Endothelial cell of umbilical vein (primary cell): ENCODE data around the gene PARM1. TPM values are rescaled to one million over a fixed set of nuclear protein-coding genes. Genes with fewer than 3 reads are reported as not detected.

Source experiments
- BruUV-seq: library from RNA; stranded (reverse); fragments of 400-500 nt; replicated peaks from 2 replicates; lab custom pipeline; 2021; lab: Mats Ljungman, UMichigan
- CTCF ChIA-PET: fragments of 300-600, 350-600 bp; sonication (Branson Sonifier 250); formaldehyde crosslinking; loops from one replicate; lab custom pipeline; 2021; ENCODE audit warnings: antibody characterized with exemption, inconsistent platforms; lab: Charles Lee
- POLR2A ChIA-PET: fragments of 300-600, 350-600 bp; sonication (Branson Sonifier 250); formaldehyde crosslinking; loops from one replicate; lab custom pipeline; 2021; ENCODE audit warnings: antibody characterized with exemption, inconsistent platforms; lab: Charles Lee
- DNase-seq: peaks from one replicate; pipeline ENCODE4 v3.0.0-alpha.2; 2011; ENCODE audit warnings: low read depth, low spot score
- FAIRE-seq: peaks from 2 replicates; lab custom pipeline; 2011; peaks lifted over from hg19 to GRCh38; lab: Jason Lieb, UNC
- H2AFZ ChIP-seq: 2 replicates; pipeline ENCODE4 v1.6.0; 2012; ENCODE audit warnings: low read depth, low read length, control low read depth, inconsistent platforms
- H3K27ac ChIP-seq: 2 replicates; pipeline ENCODE4 v1.5.1; 2011; ENCODE audit warnings: low read depth, mild to moderate bottlenecking, control low read depth, low read length, moderate library complexity; ENCODE audit not compliant: insufficient read depth
- H3K27me3 ChIP-seq, 2 experiments: 2 replicates each; pipeline versions ENCODE4 v1.6.0 to v1.6.1; 2011; ENCODE audit warnings: low read length in 2 of 2, mixed read lengths in 1 of 2; ENCODE audit not compliant: control insufficient read depth in 2 of 2, insufficient read depth in 2 of 2
- H3K36me3 ChIP-seq, 2 experiments: 2 replicates in 1 of 2; 3 replicates in 1 of 2; pipeline ENCODE4 v1.5.1; 2011; ENCODE audit warnings: low read length in 2 of 2, mild to moderate bottlenecking in 1 of 2, moderate library complexity in 1 of 2; ENCODE audit not compliant: control insufficient read depth in 2 of 2, insufficient read depth in 2 of 2; ENCODE audit errors: extremely low read depth in 1 of 2
- H3K4me1 ChIP-seq: 3 replicates; pipeline ENCODE4 v1.5.1; 2011; ENCODE audit warnings: mild to moderate bottlenecking, low read length; ENCODE audit not compliant: control insufficient read depth, insufficient read depth; ENCODE audit errors: extremely low read depth
- H3K4me2 ChIP-seq: 2 replicates; pipeline ENCODE4 v1.6.1; 2011; ENCODE audit warnings: low read length, control low read depth, mixed read lengths; ENCODE audit not compliant: insufficient read depth
- H3K4me3 ChIP-seq, 3 experiments: fragments of 200-600 bp in 1 of 3; sonication (generic), shearing (Covaris generic) in 1 of 3; replicated peaks in 1 of 3; 2 replicates each; pipeline ENCODE4 v1.5.1; 2011 to 2016; ENCODE audit warnings: control low read depth in 3 of 3, low read length in 3 of 3, mild to moderate bottlenecking in 2 of 3, inconsistent platforms in 1 of 3, low read depth in 1 of 3, moderate library complexity in 1 of 3; ENCODE audit not compliant: insufficient read depth in 1 of 3
- H3K79me2 ChIP-seq: 2 replicates; pipeline ENCODE4 v1.6.0; 2012; ENCODE audit warnings: low read length, inconsistent platforms; ENCODE audit not compliant: control insufficient read depth, insufficient read depth
- H3K9ac ChIP-seq: replicated peaks from 2 replicates; pipeline ENCODE3; 2011; ENCODE audit warnings: low read length, control low read depth; ENCODE audit not compliant: insufficient read depth; ENCODE audit errors: extremely low read depth
- H3K9me1 ChIP-seq: replicated peaks from 3 replicates; pipeline ENCODE4 v1.6.0; 2011; ENCODE audit warnings: mild to moderate bottlenecking, low read length; ENCODE audit not compliant: control insufficient read depth, insufficient read depth; ENCODE audit errors: extremely low read depth
- H3K9me3 ChIP-seq: replicated peaks from 2 replicates; pipeline ENCODE4 v1.5.1; 2012; ENCODE audit warnings: low read length, inconsistent platforms; ENCODE audit not compliant: control insufficient read depth, insufficient read depth
- H4K20me1 ChIP-seq: replicated peaks from 2 replicates; pipeline ENCODE3; 2011; ENCODE audit warnings: mild to moderate bottlenecking, low read length; ENCODE audit not compliant: control insufficient read depth, insufficient read depth; ENCODE audit errors: extremely low read depth
- EZH2 ChIP-seq: IDR thresholded peaks from 2 replicates; pipeline ENCODE4 v1.6.1; 2012; ENCODE audit warnings: borderline replicate concordance, low read depth, mild to moderate bottlenecking, moderate library complexity, low read length, inconsistent platforms; ENCODE audit not compliant: severe bottlenecking
- FOS ChIP-seq: IDR thresholded peaks from 2 replicates; pipeline ENCODE4 v1.6.1; 2011; ENCODE audit warnings: mild to moderate bottlenecking, low read length, moderate library complexity, borderline replicate concordance; ENCODE audit not compliant: insufficient read depth
- GATA2 ChIP-seq: IDR thresholded peaks from 2 replicates; pipeline ENCODE4 v1.7.0; 2011; ENCODE audit warnings: low read depth, mild to moderate bottlenecking, moderate library complexity, mixed read lengths, low read length; ENCODE audit not compliant: insufficient read length, insufficient read depth
- JUN ChIP-seq: IDR thresholded peaks from 2 replicates; pipeline ENCODE4 v1.6.1; 2011; ENCODE audit warnings: borderline replicate concordance, low read depth; ENCODE audit not compliant: insufficient read length, insufficient read depth
- MYC ChIP-seq: IDR thresholded peaks from one replicate; pipeline ENCODE4 v1.6.1; 2011; ENCODE audit warnings: mild to moderate bottlenecking, low read depth, low read length
- POLR2A ChIP-seq: IDR thresholded peaks from 2 replicates; pipeline ENCODE4 v1.6.1; 2012; ENCODE audit warnings: low read depth, mild to moderate bottlenecking, control low read depth, low read length
- POLR2AphosphoS5 ChIP-seq: IDR thresholded peaks from 2 replicates; pipeline ENCODE4 v1.6.1; 2012; ENCODE audit warnings: low read depth, mild to moderate bottlenecking, control low read depth, low read length, moderate library complexity; ENCODE audit not compliant: insufficient read depth
- dilution Hi-C: fragments of 300-500 bp; cut with MboI; formaldehyde crosslinking; loops from one replicate; pipeline ENCODE4 v1.15.0; 2019; ENCODE audit warnings: low sequenced_read_pairs; ENCODE audit not compliant: extremely low pct_ligation_motif_present
- intact Hi-C: fragments of 100-400 bp; cut with micrococcal nuclease; formaldehyde crosslinking; loops from one replicate; pipeline ENCODE4 v1.10.0; 2022
- polyA plus RNA-seq, 4 experiments: library from polyadenylated mRNA; depleted of rRNA in 3 of 4; stranded (reverse) in 3 of 4; unstranded in 1 of 4; fragments of >200 nt; gene quantifications; 2 replicates each; pipeline versions ENCODE4 v1.2.1 to v1.2.3, GENCODE V29; 2011 to 2012; ENCODE audit warnings: missing spikeins in 1 of 4
- total RNA-seq: library from RNA; stranded (reverse); gene quantifications from 2 replicates; pipeline ENCODE4 v1.2.3, GENCODE V29; 2021
- TF ChIP-seq, protein P1 (sequence below), 2 donors: IDR thresholded peaks; 1 replicate in 1 of 2; 2 replicates in 1 of 2; pipeline ENCODE4 v1.5.1; 2011; ENCODE audit warnings: low read length in 2 of 2, mild to moderate bottlenecking in 2 of 2, moderate library complexity in 2 of 2, control low read depth in 1 of 2, inconsistent platforms in 1 of 2, low read depth in 1 of 2; ENCODE audit not compliant: insufficient read depth in 1 of 2; ENCODE audit errors: extremely low read depth in 1 of 2
- TF ChIP-seq, protein P2 (sequence below): IDR thresholded peaks from 2 replicates; pipeline ENCODE4 v1.6.1; 2011; ENCODE audit not compliant: insufficient read depth, insufficient read length

The PARM1 gene
- total and polyA plus RNA-seq, 2 donors (not counting 3 experiments of a cell fraction or from before 2014, with no cell fraction given), result 0.01 TPM; not detected in 1

DNA sequence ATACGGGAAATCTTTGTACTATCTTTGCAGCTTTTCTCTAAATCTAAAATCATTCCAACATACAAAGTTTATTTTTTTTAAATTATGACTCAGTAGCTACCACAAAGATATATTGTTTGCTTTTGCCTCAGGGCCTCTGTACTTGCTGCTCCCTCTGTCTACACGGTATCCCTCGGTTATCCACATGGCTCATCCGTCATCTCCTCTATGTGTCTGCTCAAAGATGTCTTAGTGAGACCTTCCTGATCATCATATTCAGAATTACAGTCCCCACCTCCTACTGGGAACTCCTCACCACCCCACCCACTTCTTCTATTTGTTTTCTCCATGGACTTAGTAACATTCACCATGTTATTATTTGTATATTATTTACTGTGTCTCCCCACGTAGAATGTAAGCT, 107.8 kb downstream of the PARM1 start:
- Histone ChIP-seq H4K20me1 (no peaks in the 10 kb centered on the region), H3K27ac (no peak overlapping the region), H3K9me1 (no peaks in the 10 kb centered on the region), H3K36me3 (no peaks in the 10 kb centered on the region), H3K9me3 (no peaks in the 10 kb centered on the region), H2AFZ (no peak overlapping the region), H3K9ac (no peak overlapping the region), H3K27me3 (no peaks in the 10 kb centered on the region), H3K79me2 (no peaks in the 10 kb centered on the region), H3K4me1 (no peaks in the 10 kb centered on the region), H3K4me3 (no peak overlapping the region), H3K4me2 (no peak overlapping the region)
- BruUV-seq, result no TSS peak
- CTCF ChIA-PET, result no interaction called here
- DNase-seq (no peak), FAIRE-seq (no peak)
- intact Hi-C loops, result no loop called here
- POLR2A ChIA-PET, result no interaction called here
- no peak for TF ChIP-seq GATA2
- TF ChIP-seq POLR2A, result no peak
- TF ChIP-seq EZH2, result no peak
- no peak for TF ChIP-seq FOS
- no peak for TF ChIP-seq MYC
- TF ChIP-seq POLR2AphosphoS5, result no peak
- TF ChIP-seq, protein P1, sequence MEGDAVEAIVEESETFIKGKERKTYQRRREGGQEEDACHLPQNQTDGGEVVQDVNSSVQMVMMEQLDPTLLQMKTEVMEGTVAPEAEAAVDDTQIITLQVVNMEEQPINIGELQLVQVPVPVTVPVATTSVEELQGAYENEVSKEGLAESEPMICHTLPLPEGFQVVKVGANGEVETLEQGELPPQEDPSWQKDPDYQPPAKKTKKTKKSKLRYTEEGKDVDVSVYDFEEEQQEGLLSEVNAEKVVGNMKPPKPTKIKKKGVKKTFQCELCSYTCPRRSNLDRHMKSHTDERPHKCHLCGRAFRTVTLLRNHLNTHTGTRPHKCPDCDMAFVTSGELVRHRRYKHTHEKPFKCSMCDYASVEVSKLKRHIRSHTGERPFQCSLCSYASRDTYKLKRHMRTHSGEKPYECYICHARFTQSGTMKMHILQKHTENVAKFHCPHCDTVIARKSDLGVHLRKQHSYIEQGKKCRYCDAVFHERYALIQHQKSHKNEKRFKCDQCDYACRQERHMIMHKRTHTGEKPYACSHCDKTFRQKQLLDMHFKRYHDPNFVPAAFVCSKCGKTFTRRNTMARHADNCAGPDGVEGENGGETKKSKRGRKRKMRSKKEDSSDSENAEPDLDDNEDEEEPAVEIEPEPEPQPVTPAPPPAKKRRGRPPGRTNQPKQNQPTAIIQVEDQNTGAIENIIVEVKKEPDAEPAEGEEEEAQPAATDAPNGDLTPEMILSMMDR (IDR thresholded peaks at IDR 0.05; ENCODE audit: extremely low read depth in 1 of 2, insufficient read depth in 1 of 2, low read depth in 1 of 2, low read length in 2 of 2), result no peak
- TF ChIP-seq, protein P2, sequence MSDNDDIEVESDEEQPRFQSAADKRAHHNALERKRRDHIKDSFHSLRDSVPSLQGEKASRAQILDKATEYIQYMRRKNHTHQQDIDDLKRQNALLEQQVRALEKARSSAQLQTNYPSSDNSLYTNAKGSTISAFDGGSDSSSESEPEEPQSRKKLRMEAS, result no peak
- no peak for TF ChIP-seq JUN
- dilution Hi-C loops, result no loop called here
